Large intestine (tissue), 3 donors: ENCODE data around the gene GPANK1. TPM values are rescaled to one million over a fixed set of nuclear protein-coding genes. Genes with fewer than 3 reads are reported as not detected.
A peak's percentile ranks its signal among the peaks of the same experiment; 100 is the strongest.

Experiments used
- DNase-seq, 2 donors: peaks; one replicate each; pipeline versions ENCODE4 v3.0.0 to v3.0.0-alpha.2; 2013
- H3K27ac ChIP-seq: one replicate; pipeline ENCODE4 v1.5.1; 2013; ENCODE audit warnings: low read length
- H3K27me3 ChIP-seq: 2 replicates; pipeline ENCODE4 v1.6.1; 2013; ENCODE audit warnings: low read length; ENCODE audit not compliant: control insufficient read depth, insufficient read depth
- H3K36me3 ChIP-seq: 2 replicates; pipeline ENCODE4 v1.6.1; 2013; ENCODE audit warnings: low read length; ENCODE audit not compliant: control insufficient read depth, insufficient read depth
- H3K4me1 ChIP-seq: one replicate; pipeline ENCODE4 v1.6.1; 2013; ENCODE audit warnings: low read length; ENCODE audit not compliant: control insufficient read depth, insufficient read depth
- H3K4me3 ChIP-seq: one replicate; pipeline ENCODE4 v1.5.1; 2013; ENCODE audit warnings: low read length
- H3K9me3 ChIP-seq: one replicate; pipeline ENCODE4 v1.6.1; 2013; ENCODE audit warnings: mild to moderate bottlenecking, low read depth, low read length, moderate library complexity; ENCODE audit not compliant: control insufficient read depth
- WGBS: methylation state at CpG from one replicate; pipeline ENCODE4 v1.1.5; 2013; ENCODE audit warnings: low lambda C conversion rate; ENCODE audit not compliant: insufficient coverage; 5-methylcytosine and 5-hydroxymethylcytosine counted together
- polyA plus RNA-seq: library from polyadenylated mRNA; unstranded; fragments of 120-200 nt; gene quantifications from one replicate; pipeline ENCODE4 v1.2.1, GENCODE V29; 2013

GPANK1 gene
- polyA plus RNA-seq, 1 donor: 21.4 TPM

DNA sequence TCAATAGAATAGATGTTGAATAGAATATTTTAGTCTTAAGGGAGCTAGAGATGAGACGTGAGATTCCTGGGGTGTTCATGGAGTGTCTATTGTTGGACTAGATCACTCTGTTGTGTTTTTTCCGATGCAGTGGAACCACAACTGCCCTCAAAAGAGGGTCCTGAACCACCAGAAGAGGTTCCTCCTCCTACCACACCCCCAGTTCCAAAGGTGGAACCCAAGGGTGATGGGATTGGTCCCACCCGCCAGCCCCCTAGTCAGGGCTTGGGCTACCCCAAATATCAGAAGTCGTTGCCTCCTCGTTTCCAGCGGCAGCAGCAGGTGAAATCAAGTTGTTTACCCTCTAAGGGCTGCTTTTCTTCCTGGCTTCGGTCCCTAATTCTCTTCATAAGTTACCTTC is 35.8 kb downstream of the GPANK1 start:
- Histone ChIP-seq H3K4me1 (no peaks in the 10 kb centered on the region), H3K27ac (no peak overlapping the region), H3K27me3 (no peaks in the 10 kb centered on the region), H3K36me3 (peaks cover 99% of the 10 kb centered on the region), H3K9me3 (no peaks in the 10 kb centered on the region), H3K4me3 (no peak overlapping the region)
- no peak for DNase-seq
- whole genome bisulfite sequencing: 100% methylated on average over 1 of the region's 7 CpGs

DNA sequence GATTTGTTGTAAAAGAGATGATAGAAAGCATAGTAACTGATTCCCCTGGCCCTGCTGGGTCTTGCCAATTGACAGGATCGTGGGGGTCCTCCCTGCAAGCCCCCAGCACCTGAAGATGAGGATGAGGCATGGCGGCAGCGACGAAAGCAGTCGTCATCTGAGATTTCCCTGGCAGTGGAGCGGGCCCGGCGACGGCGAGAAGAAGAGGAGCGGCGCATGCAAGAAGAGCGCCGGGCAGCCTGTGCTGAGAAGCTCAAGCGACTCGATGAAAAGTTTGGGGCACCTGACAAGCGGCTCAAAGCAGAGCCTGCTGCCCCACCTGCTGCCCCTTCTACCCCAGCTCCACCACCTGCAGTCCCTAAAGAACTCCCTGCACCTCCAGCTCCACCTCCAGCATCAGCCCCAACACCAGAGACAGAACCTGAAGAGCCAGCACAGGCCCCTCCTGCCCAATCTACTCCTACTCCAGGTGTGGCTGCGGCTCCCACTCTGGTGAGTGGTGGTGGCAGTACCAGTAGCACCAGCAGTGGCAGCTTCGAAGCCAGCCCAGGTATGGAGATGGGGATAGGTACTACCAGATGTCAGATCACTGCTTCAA is 37.0 kb downstream of the GPANK1 start:
- no CpG with 5 or more reads among the region's 19 CpGs for WGBS
- peaks cover 96% of the 10 kb centered on the region for H3K36me3 ChIP-seq
- no peaks in the 10 kb centered on the region for H3K9me3 ChIP-seq
- H3K4me3 ChIP-seq: no peak overlapping the region
- H3K27me3 ChIP-seq: no peaks in the 10 kb centered on the region
- no peak for DNase-seq
- peaks cover under 1% of the 10 kb centered on the region for H3K4me1 ChIP-seq
- no peak overlapping the region for H3K27ac ChIP-seq

DNA sequence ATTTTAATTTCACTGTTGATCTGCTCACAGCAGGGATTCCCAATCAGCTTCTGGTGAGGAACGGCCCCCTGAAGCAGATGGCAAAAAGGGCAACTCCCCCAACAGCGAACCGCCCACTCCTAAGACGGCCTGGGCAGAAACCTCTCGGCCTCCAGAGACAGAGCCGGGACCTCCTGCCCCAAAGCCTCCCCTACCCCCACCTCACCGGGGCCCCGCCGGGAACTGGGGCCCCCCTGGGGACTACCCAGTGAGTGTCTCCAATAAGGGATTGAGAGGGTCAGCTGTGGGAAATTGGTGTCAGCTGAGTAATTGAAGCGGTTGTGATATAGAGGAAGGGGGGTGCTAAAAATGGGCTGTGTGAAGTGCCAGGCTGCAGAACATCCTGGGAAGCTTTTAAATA is 37.8 kb downstream of the GPANK1 start:
- H3K36me3 ChIP-seq: peaks cover 93% of the 10 kb centered on the region
- DNase-seq: no peak
- peaks cover 9% of the 10 kb centered on the region for H3K4me1 ChIP-seq
- H3K4me3 ChIP-seq: no peak overlapping the region
- no peaks in the 10 kb centered on the region for H3K9me3 ChIP-seq
- no peak overlapping the region for H3K27ac ChIP-seq
- 100% methylated on average over 1 of the region's 10 CpGs for WGBS
- no peaks in the 10 kb centered on the region for H3K27me3 ChIP-seq

DNA sequence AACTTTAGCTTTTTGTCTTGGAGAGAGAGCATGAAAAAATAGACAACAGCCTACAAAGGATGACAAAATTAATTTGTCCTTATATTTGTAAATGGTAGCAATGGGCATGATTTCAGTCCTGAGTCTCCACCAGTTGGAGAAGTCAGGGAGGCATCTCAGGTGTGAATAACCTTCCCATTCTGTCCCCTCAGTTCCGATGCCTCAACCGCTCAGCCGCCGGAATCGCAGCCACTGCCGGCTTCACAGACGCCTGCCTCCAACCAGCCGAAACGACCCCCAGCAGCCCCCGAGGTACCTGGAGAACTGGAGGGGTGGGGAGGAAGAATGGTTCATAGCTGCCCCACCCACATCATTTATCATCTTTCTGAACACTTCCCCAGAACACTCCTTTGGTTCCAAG is 40.7 kb downstream of the GPANK1 start:
- no peaks in the 10 kb centered on the region for H3K9me3 ChIP-seq
- no peak for DNase-seq
- H3K4me1 ChIP-seq: peaks cover 16% of the 10 kb centered on the region
- WGBS: no CpG with 5 or more reads among the region's 10 CpGs
- no peak overlapping the region for H3K4me3 ChIP-seq
- H3K27me3 ChIP-seq: no peaks in the 10 kb centered on the region
- peaks cover 66% of the 10 kb centered on the region for H3K36me3 ChIP-seq
- no peak overlapping the region for H3K27ac ChIP-seq

GRCh38 chr6:31622684-31623091 is 42.1 kb downstream of the GPANK1 start:
- H3K4me1 ChIP-seq: peaks cover 16% of the 10 kb centered on the region
- WGBS: no CpG with 5 or more reads among the region's 10 CpGs
- H3K9me3 ChIP-seq: no peaks in the 10 kb centered on the region
- no peak overlapping the region for H3K27ac ChIP-seq
- no peak overlapping the region for H3K4me3 ChIP-seq
- H3K36me3 ChIP-seq: peaks cover 52% of the 10 kb centered on the region
- no peaks in the 10 kb centered on the region for H3K27me3 ChIP-seq
- DNase-seq: no peak

DNA sequence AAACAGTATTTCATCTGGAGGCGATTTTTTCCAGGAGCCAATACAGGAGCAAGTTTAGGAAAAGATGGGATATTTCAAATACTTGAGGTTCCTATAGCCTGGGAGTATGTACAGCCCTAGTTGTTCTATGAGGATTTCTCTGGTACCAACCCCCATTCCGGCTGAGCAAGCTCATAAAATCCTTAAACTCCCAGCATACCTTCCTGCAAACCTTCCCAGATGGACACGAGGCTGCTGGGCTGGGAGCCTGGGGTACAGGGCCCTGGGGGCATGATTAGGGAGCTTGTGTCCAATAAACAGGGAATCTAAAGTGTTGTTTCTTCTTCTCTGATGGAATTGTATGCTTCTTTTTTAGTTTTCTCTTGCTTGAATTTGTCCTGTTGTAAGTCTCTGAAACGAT is 42.8 kb downstream of the GPANK1 start:
- peak in 1 of 2 donors; percentile 31 for DNase-seq
- peak overlapping the region; percentile 92 for H3K4me3 ChIP-seq
- peaks cover 16% of the 10 kb centered on the region for H3K4me1 ChIP-seq

DNA sequence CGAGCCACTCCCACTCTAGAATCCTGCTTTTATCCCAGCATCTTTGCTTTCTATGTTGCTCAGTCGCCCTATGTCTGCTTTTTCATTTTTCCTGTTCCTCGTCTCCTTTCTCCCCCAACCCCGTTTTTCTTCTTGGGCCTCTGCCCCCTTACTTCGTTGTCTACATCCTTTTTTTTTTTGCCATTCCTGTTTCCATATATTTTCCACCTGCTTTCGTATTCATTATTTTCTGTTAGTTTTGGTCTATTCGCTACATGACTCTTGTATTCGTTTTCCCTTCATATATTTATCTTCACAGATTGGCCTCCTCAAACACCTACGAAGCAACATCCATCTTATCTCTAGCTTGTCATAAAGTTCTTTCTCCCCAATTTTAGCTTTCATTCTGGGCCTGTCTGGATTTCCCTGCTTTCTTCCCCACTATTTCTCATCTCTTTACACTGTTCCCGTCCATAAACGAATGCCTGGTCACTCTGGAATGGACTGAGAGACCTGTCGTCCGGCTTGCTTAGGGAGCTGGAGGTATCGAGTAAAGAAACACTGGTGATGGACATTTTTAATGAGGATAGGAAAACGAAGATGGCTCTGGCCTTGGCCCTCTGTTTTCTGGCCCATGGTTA is 43.4 kb downstream of the GPANK1 start:
- WGBS: 4% methylated on average over 9 of the region's 15 CpGs
- H3K27ac ChIP-seq: peak overlapping the region; percentile 95
- no peaks in the 10 kb centered on the region for H3K27me3 ChIP-seq
- H3K36me3 ChIP-seq: peaks cover 39% of the 10 kb centered on the region
- peak in 1 of 2 donors; percentile 28 for DNase-seq
- no peaks in the 10 kb centered on the region for H3K9me3 ChIP-seq
- peaks cover 16% of the 10 kb centered on the region for H3K4me1 ChIP-seq
- H3K4me3 ChIP-seq: peak overlapping the region; percentile 92

More for the DNA sequence above, 42.8 kb downstream of the GPANK1 start:
- Histone ChIP-seq H3K9me3 (no peaks in the 10 kb centered on the region), H3K27ac (peak overlapping the region; percentile 95), H3K36me3 (peaks cover 45% of the 10 kb centered on the region), H3K27me3 (no peaks in the 10 kb centered on the region)
- WGBS: 0% methylated on average over 1 of the region's 4 CpGs

DNA sequence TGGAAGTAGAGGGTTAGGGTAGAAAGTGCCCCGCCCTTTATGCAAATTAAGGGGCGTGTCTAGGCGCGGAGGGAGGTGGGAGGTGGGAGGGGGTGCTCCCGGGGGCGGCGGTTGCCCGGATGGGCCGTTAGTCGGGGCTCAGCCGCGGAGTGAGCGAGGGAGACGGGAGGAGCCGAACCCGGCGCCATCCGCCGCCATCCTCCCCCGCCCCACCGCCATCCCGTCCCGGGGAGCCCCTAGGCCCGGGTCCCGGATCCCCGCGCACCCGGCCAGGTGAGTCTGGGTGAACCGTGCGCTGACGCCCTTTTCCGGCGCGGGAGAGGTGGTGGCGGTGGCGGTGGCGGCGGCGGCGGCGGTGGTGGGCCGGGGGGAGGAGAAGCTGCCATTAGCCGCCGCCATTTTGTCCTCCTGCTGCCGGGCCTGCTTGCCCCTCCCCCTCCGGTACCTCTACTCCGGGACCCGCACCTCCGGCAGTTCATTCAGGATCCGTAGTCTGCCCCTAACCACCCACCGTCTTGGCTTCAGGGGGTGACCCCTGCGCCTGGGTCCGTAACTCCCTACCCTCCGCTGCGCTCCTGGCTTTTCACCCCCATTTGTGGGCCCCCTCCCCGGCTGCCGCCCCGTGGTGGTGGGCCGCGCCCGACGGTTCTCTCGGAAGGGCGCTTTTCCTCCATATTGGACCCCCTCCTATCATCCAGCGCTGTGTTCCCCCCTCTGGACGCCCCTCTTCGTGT is 44.0 kb downstream of the GPANK1 start, which contains the start of gene PRRC2A:
TSS of gene PRRC2A (plus strand) at position 130 of the 734 bp plus-strand sequence. CDS start 2,075 bp downstream, outside the sequence.
- H3K27ac ChIP-seq: peak within 1 kb of the TSS; percentile 98
- WGBS: no CpG with 5 or more reads among the region's 67 CpGs
- DNase-seq: peak in 1 of 2 donors; percentile 49
- H3K4me3 ChIP-seq: peak within 1 kb of the TSS; percentile 92
- H3K4me1 ChIP-seq: peaks cover 16% of the 10 kb centered on the region
- H3K9me3 ChIP-seq: no peaks in the 10 kb centered on the region
- H3K36me3 ChIP-seq: peaks cover 32% of the 10 kb centered on the region
- H3K27me3 ChIP-seq: no peaks in the 10 kb centered on the region

DNA sequence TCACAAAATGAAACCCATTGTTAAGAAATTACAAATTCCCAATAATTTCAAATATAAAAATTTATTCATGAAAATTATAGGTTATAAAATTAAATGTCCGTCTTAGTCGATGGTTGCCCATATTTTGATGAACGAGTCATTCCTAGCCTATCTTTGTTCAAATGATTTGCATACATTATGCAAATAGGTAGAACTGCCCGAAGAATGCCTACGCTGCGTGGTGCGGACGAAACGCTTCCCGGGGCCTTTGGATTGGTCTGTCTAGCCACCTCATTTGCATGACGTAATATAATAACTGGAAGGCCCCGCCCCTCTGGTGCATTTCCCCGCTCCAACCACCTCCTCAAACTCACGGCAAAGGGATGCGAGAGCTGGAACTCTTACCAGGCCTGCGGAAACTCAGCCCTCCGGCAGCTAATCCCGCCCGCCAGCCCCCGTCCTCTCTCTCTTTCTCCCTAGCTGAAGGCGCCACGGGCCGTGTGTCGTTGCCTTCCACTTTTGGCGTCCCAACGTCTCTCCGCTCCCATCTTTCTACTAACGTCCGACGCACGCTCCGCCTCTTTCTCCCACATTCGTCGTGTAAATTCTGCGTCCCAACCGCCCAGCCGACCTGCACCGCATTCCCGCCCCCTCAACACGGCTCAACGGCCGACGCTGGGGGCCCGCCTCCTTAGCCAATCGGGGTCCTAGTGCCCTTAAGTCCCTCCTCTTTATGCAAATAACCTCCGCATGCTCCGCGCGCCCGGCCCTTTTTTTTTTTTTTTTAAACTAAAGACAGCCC is 44.8 kb downstream of the GPANK1 start:
- Histone ChIP-seq H3K4me1 (peaks cover 22% of the 10 kb centered on the region), H3K36me3 (peaks cover 25% of the 10 kb centered on the region), H3K4me3 (peak overlapping the region; percentile 92), H3K27ac (peak overlapping the region; percentile 98), H3K9me3 (no peaks in the 10 kb centered on the region), H3K27me3 (no peaks in the 10 kb centered on the region)
- WGBS: no CpG with 5 or more reads among the region's 50 CpGs
- DNase-seq: peak; percentile 99 to 100

DNA sequence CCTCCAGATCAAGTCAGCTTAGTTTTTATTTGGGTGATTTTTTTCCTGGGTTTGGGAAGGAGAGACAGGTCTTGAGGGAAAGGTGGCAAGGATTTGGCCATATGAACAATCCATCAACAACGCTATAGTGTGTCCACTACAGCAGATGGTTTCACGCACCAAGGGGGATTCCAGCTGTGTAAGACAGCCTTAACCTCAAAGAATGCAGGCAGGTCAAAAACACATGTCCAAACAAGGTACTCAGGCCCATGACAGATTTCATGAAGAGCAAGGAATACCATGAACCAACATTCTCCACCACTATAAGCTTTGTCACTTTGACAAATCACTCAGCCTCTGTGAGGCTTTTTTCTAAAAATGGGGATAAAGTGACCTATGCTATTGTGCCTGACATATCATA is 47.8 kb downstream of the GPANK1 start:
- no CpG with 5 or more reads among the region's 2 CpGs for WGBS
- no peak overlapping the region for H3K4me3 ChIP-seq

More for the DNA sequence above, 47.8 kb downstream of the GPANK1 start:
- Histone ChIP-seq H3K27ac (no peak overlapping the region), H3K9me3 (no peaks in the 10 kb centered on the region), H3K27me3 (no peaks in the 10 kb centered on the region), H3K36me3 (no peaks in the 10 kb centered on the region), H3K4me1 (peaks cover 30% of the 10 kb centered on the region)
- no peak for DNase-seq
